ENCODE data around the gene PHAF1.

GRCh38 chr16:67177743-67178699 is 68.3 kb downstream of the PHAF1 start:
- TF ChIP-seq CTCF (IDR thresholded peaks at IDR 0.05): no peak
- TF ChIP-seq POLR2A (IDR thresholded peaks at IDR 0.05): no peak
